ES-I3 (cell line): Measurements from ENCODE around the gene CERS4.
"Not testable (repeated sequence)": the region's sequence is repeated elsewhere in the genome, so short reads cannot be mapped to it uniquely, and the experiment has no call there.

Experiments
- H3K36me3 ChIP-seq: 2 replicates; pipeline ENCODE4 v1.6.1; 2013; ENCODE audit warnings: mild to moderate bottlenecking, low read length, control low read depth, moderate library complexity; ENCODE audit not compliant: insufficient read depth
- H3K4me1 ChIP-seq: 2 replicates; pipeline ENCODE4 v1.6.1; 2013; ENCODE audit warnings: mild to moderate bottlenecking, control low read depth, low read length; ENCODE audit not compliant: insufficient read depth
- H3K9ac ChIP-seq: 2 replicates; pipeline ENCODE4 v1.6.1; 2013; ENCODE audit warnings: low read depth, mild to moderate bottlenecking, low read length, moderate library complexity
- H3K9me3 ChIP-seq: 2 replicates; pipeline ENCODE4 v1.6.1; 2013; ENCODE audit warnings: mild to moderate bottlenecking, low read length, moderate library complexity; ENCODE audit not compliant: control insufficient read depth, insufficient read depth

Gene CERS4

GRCh38 chr19:8244442-8244841 lies 35.3 kb downstream of the CERS4 start:
- Histone ChIP-seq H3K9me3 (peaks cover 3% of the 10 kb centered on the region; the same call in 1 of the 2 replicates), H3K36me3 (peaks cover 19% of the 10 kb centered on the region), H3K9ac (no peak overlapping the region), H3K4me1 (peaks cover 11% of the 10 kb centered on the region; the same call in 1 of the 2 replicates)

GRCh38 chr19:8245869-8246835 lies 37.0 kb downstream of the CERS4 start:
- Histone ChIP-seq H3K9me3 (peaks cover 3% of the 10 kb centered on the region; the same call in 1 of the 2 replicates), H3K9ac (no peak overlapping the region), H3K36me3 (peaks cover 18% of the 10 kb centered on the region), H3K4me1 (no peaks in the 10 kb centered on the region)

DNA sequence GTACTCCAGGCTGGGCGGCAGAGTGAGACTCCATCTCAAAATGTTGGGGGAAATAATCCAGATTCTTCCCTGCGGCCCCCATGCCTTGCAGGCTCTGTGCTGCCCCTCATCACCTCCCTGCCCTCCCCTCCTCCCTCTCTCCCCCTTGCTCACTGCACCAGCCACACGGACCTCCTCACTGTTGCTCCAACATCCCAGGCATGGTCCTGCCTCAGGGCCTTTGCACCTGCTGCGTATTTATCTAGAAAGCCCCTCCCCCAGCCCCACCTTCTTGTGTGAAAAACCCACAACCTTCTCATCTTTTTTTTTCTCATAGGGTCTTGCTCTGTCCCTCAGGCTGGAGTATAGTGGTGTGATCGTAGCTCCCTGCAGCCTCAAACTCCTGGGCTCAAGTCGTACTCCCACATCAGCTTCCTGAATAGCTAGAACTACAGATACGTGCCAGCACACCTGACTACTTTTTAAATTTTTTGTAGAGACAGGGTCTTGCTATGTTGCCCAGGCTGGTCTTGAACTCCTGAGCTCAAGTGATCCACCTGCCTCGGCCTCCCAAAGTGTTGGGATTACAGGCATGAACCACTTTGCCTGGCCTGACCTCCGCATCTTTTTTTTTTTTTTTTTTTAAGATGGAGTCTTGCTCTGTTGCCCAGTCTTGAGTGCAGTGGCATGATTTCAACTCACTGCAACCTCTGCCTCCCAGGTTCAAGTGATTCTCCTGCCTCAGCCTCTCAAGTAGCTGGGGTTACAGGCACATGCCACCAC lies 38.1 kb downstream of the CERS4 start:
- not testable (repeated sequence) for H3K4me1 ChIP-seq, H3K36me3 ChIP-seq, H3K9me3 ChIP-seq, H3K9ac ChIP-seq

DNA sequence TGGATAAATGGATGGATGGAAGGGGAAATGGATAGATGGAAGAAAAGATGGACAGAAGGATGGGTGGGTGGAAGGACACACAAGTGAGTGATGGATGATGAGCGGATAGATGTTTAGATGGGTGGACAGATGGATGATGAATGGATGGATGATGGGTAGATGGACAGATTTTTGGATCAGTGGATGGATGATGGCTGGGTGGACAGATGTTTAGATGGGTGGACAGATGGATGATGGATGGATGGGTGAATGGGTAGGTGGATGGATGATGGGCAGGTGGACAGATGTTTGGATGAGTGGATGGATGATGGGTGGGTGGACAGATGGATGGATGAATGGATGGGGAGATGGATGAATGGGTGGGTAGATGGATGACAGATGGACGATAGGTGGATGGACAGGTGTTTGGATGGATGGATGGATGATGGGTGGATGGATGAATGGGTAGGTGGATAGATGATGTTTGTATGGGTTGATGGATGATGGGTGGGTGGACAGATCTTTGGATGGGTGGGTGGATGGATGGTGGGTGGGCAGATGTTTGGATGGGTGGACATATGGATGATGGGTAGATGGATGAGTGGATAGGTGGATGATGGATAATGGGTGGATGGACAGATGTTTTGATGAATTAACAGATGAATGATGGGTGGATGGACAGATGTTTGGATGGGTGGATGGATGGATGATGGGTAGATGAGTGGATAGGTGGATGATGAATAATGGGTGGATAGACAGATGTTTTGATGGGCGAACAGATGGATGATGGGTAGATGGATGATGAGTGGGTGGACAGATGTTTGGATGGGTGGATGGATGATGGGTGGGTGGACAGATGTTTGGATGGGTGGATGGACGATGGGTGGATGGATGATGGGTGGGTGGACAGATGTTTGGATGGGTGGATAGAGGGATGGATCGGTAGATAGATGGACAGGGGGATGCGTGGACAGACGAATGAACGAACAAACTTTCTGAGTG lies 39.5 kb downstream of the CERS4 start:
- H3K9ac ChIP-seq = no peak overlapping the region
- peaks cover 5% of the 10 kb centered on the region for H3K36me3 ChIP-seq
- H3K9me3 ChIP-seq = no peaks in the 10 kb centered on the region
- peaks cover 2% of the 10 kb centered on the region; the same call in 1 of the 2 replicates for H3K4me1 ChIP-seq

DNA sequence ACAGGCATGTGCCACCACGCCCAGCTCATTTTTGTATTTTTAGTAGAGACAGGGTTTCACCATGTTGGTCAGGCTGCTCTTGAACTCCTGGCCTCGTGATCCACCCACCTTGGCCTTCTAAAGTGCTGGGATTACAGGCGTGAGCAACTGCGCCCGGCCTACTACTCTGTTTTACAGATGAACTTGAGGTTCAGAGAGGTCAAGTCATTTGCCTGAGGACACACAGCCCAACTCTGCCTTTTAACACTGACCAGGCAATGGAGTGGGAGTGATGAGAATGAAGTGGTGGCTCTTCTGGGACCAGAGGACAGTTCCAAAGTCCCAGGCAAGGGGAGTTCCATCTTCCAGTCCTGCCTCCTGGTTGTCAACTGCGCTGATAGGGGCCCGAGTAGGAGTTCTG lies 41.4 kb downstream of the CERS4 start:
- Histone ChIP-seq H3K9ac (no peak overlapping the region), H3K4me1 (peaks cover 2% of the 10 kb centered on the region; the same call in 1 of the 2 replicates), H3K36me3 (peaks cover 6% of the 10 kb centered on the region), H3K9me3 (no peaks in the 10 kb centered on the region)

GRCh38 chr19:8251025-8251472 lies 41.9 kb downstream of the CERS4 start:
- peaks cover 2% of the 10 kb centered on the region; the same call in 1 of the 2 replicates for H3K4me1 ChIP-seq
- H3K9ac ChIP-seq = no peak overlapping the region
- H3K9me3 ChIP-seq = no peaks in the 10 kb centered on the region
- peaks cover 10% of the 10 kb centered on the region for H3K36me3 ChIP-seq

DNA sequence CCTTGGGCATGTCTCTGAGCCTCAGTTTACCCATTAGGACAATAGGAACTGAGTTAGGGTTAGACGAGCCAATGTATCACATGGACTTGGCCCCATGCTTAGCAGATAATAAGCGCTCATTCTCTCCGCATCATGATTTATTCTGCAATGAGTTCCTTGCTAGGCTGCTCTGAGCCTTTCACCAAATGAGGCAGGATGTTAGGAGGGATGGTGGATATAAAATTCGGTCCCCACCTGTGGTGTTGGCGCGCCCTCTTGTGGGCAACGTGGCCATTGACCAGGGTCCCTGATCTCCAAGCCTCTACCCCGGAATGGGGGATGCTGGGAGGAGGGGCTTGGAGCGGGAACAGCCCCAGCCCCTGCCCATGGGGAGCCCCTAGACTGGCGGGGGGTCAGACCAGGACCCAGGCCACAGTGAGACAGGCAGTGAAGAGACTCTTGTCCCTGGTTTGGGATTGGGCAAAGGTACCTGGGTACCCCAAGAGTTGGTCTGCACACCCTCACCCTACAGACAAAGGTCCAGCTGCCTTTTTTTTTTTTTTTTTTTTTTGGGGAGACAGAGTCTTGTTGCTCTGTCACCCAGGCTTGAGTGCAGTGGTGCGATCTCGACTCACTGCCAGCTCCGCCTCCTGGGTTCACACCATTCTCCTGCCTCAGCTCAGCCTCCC lies 43.9 kb downstream of the CERS4 start:
- H3K9me3 ChIP-seq = no peaks in the 10 kb centered on the region
- H3K9ac ChIP-seq = no peak overlapping the region
- peaks cover 2% of the 10 kb centered on the region; the same call in 1 of the 2 replicates for H3K4me1 ChIP-seq
- H3K36me3 ChIP-seq = peaks cover 17% of the 10 kb centered on the region

GRCh38 chr19:8253678-8254077 lies 44.5 kb downstream of the CERS4 start:
- no peak overlapping the region for H3K9ac ChIP-seq
- H3K36me3 ChIP-seq = peaks cover 16% of the 10 kb centered on the region
- H3K4me1 ChIP-seq = peaks cover 2% of the 10 kb centered on the region; the same call in 1 of the 2 replicates
- H3K9me3 ChIP-seq = no peaks in the 10 kb centered on the region

- H3K9me3 ChIP-seq = no peaks in the 10 kb centered on the region
- peaks cover 2% of the 10 kb centered on the region; the same call in 1 of the 2 replicates for H3K4me1 ChIP-seq
- H3K36me3 ChIP-seq = peaks cover 17% of the 10 kb centered on the region
- H3K9ac ChIP-seq = no peak overlapping the region
These were observed 45.3 kb downstream of the CERS4 start for GRCh38 chr19:8254286-8255001.

- Histone ChIP-seq H3K9me3 (no peaks in the 10 kb centered on the region), H3K4me1 (peaks cover 2% of the 10 kb centered on the region; the same call in 1 of the 2 replicates), H3K9ac (no peak overlapping the region), H3K36me3 (peaks cover 17% of the 10 kb centered on the region)
These were observed 46.4 kb downstream of the CERS4 start for GRCh38 chr19:8255426-8256125.

DNA sequence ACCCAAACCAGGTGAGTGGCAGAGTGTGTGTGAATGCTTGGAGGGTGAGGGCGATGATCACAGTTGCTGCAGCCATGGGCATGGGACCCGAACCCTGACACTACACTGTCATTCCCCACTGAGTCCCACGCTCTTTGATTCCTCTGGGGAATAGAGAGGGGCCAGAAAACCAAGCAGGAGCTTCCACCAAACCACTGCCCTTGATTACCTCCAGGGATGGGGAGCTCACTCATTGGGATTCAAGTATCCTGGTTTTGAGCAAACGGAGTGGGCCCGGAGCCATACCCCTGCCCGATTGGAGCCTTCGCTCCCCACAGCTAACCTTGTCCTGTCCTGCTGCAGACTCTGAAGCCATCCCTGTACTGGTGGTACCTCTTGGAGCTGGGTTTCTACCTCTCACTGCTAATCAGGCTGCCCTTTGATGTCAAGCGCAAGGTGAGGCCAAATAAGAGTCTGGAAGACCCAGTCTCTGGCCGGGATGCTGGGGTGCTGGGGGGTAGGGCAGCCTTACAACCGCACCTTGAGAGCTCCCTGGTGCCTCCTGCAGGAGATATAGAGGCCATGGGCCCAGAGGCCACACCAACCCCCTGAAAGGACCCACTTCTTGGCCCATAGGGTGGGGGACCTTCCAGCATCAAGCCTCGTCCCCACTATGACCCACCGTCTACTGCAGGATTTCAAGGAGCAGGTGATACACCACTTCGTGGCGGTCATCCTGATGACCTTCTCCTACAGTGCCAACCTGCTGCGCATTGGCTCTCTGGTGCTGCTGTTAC lies 47.3 kb downstream of the CERS4 start:
- Histone ChIP-seq H3K4me1 (peaks cover 2% of the 10 kb centered on the region; the same call in 1 of the 2 replicates), H3K9me3 (no peaks in the 10 kb centered on the region), H3K9ac (no peak overlapping the region), H3K36me3 (peaks cover 22% of the 10 kb centered on the region)

- H3K36me3 ChIP-seq = peaks cover 23% of the 10 kb centered on the region
- no peak overlapping the region for H3K9ac ChIP-seq
- H3K4me1 ChIP-seq = peaks cover 2% of the 10 kb centered on the region; the same call in 1 of the 2 replicates
- H3K9me3 ChIP-seq = no peaks in the 10 kb centered on the region
These were observed 47.9 kb downstream of the CERS4 start for GRCh38 chr19:8257052-8257443.
